ENCODE results near the gene PKN1. TPM values are rescaled to one million over a fixed set of nuclear protein-coding genes. Genes with fewer than 3 reads are reported as not detected.

Gene PKN1
- total and polyA plus RNA-seq, 10 of the 15 experiments (the other 5 are each of a cell fraction or from before 2014, with no cell fraction given) = 1.0 to 189 (median 52.7) TPM

- TF ChIP-seq CUX1 (IDR thresholded peaks at IDR 0.05; ENCODE audit: insufficient replicate concordance, low read depth, low read length) (no peak), TAF1 (IDR thresholded peaks at IDR 0.05; ENCODE audit: borderline replicate concordance, low read depth, low read length) (0 out of 2 replicates have a peak, but pooled peaks have one; percentile 16), TARDBP (IDR thresholded peaks at IDR 0.05; ENCODE audit: borderline replicate concordance) (no peak), NFYA (IDR thresholded peaks at IDR 0.05; ENCODE audit: borderline replicate concordance, low read depth, low read length) (no peak), SP1 (IDR thresholded peaks at IDR 0.05; ENCODE audit: low read depth, low read length) (peak; percentile 91), TBL1XR1 (IDR thresholded peaks at IDR 0.05; ENCODE audit: low read depth, low read length) (no peak), IKZF2 (IDR thresholded peaks at IDR 0.05) (peak; percentile 32 to 36; a peak in 1 of 4 replicates), RAD51 (IDR thresholded peaks at IDR 0.05) (peak; percentile 91), POLR2AphosphoS5 (IDR thresholded peaks at IDR 0.05; ENCODE audit: low read length) (no peak), PKNOX1 (IDR thresholded peaks at IDR 0.05) (peak; percentile 91), HDGF (IDR thresholded peaks at IDR 0.05) (0 out of 2 replicates have a peak, but pooled peaks have one; percentile 29), SMAD1 (IDR thresholded peaks at IDR 0.05; ENCODE audit: low read depth, partially characterized antibody) (no peak), SMARCA5 (IDR thresholded peaks at IDR 0.05) (peak; percentile 3; the same call in 1 of the 2 replicates), FOS (IDR thresholded peaks at IDR 0.05; ENCODE audit: borderline replicate concordance, extremely low read depth, insufficient read length) (peak; percentile 51), POLR2A (IDR thresholded peaks at IDR 0.05; ENCODE audit: low read depth, low read length) (0 out of 2 replicates have a peak, but pooled peaks have one; percentile 30), ATF7 (IDR thresholded peaks at IDR 0.05; ENCODE audit: low read depth) (no peak), BACH1 (IDR thresholded peaks at IDR 0.05; ENCODE audit: borderline replicate concordance) (0 out of 2 replicates have a peak, but pooled peaks have one; percentile 22), IRF3 (IDR thresholded peaks at IDR 0.05) (peak; percentile 59; the same call in 1 of the 2 replicates), LARP7 (IDR thresholded peaks at IDR 0.05) (peak; percentile 40), USF1 (IDR thresholded peaks at IDR 0.05; ENCODE audit: borderline replicate concordance, extremely low read length, insufficient read depth, low read depth, low read length) (peak; percentile 89), CHD2 (IDR thresholded peaks at IDR 0.05; ENCODE audit: borderline replicate concordance, low read depth, low read length) (peak; percentile 68; the same call in 1 of the 2 replicates), RFX5 (IDR thresholded peaks at IDR 0.05; ENCODE audit: low read depth, low read length) (peak; percentile 76; the same call in 1 of the 2 replicates)
Observed at GRCh38 chr19:14496029-14496833, 63.1 kb downstream of the PKN1 start, which contains the start of gene GIPC1 (continued).

Data from GM12878 (cell line).